HG03558 (cell line): ENCODE results near the gene ABCF1.
A peak's percentile ranks its signal among the peaks of the same experiment; 100 is the strongest.

Source experiments
- ATAC-seq: cut with Tn5 transposase; IDR thresholded peaks from one replicate; pipeline ENCODE4 v1.9.1; 2021; ENCODE audit warnings: moderate number of reproducible peaks; ENCODE audit not compliant: unreplicated experiment; ENCODE audit errors: extremely low read depth

ABCF1 gene

GRCh38 chr6:30617565-30618269 is 46.5 kb downstream of the ABCF1 start, which contains the start of gene MRPS18B:
Gene MRPS18B, plus strand, starts transcription at chr6:30617840. Its CDS starts 26 bp downstream, at chr6:30617866.
- ATAC-seq: peak; percentile 54

- ATAC-seq: no peak
These were observed 47.1 kb downstream of the ABCF1 start for GRCh38 chr6:30618270-30618797.

- no peak for ATAC-seq
These were observed 48.3 kb downstream of the ABCF1 start for GRCh38 chr6:30619561-30619960.

GRCh38 chr6:30625511-30625910 is 54.3 kb downstream of the ABCF1 start:
- ATAC-seq: no peak

GRCh38 chr6:30626484-30627366 is 55.5 kb downstream of the ABCF1 start, which contains the start of gene ATAT1:
Gene ATAT1, plus strand, starts transcription at chr6:30626874.
- no peak for ATAC-seq

GRCh38 chr6:30635834-30636233 is 64.6 kb downstream of the ABCF1 start:
- ATAC-seq: no peak

GRCh38 chr6:30640481-30640880 is 69.2 kb downstream of the ABCF1 start:
- ATAC-seq: no peak

- ATAC-seq: no peak
These were observed 69.8 kb downstream of the ABCF1 start for GRCh38 chr6:30641048-30641447.
